Liver (tissue), 9 donors: ENCODE results near the gene SPTLC1. TPM values are rescaled to one million over a fixed set of nuclear protein-coding genes. Genes with fewer than 3 reads are reported as not detected.

Experiments used
- DNase-seq: peaks from one replicate; pipeline ENCODE4 v3.0.0-alpha.2; 2017; ENCODE audit warnings: low spot score
- H3K27ac ChIP-seq, 2 donors: one replicate each; pipeline ENCODE4 v1.7.0; 2013; ENCODE audit warnings: inconsistent platforms in 2 of 2, low read length in 2 of 2, control low read depth in 1 of 2, low read depth in 1 of 2, mild to moderate bottlenecking in 1 of 2
- H3K27me3 ChIP-seq, 4 donors: one replicate each; pipeline versions ENCODE4 v1.6.1 to v1.7.0; 2013; ENCODE audit warnings: low read length in 3 of 4, inconsistent platforms in 1 of 4, mild to moderate bottlenecking in 1 of 4, moderate library complexity in 1 of 4; ENCODE audit not compliant: control insufficient read depth in 4 of 4, insufficient read depth in 4 of 4
- H3K36me3 ChIP-seq, 4 donors: one replicate each; pipeline versions ENCODE4 v1.6.1 to v1.7.0; 2013; ENCODE audit warnings: low read length in 3 of 4, mild to moderate bottlenecking in 3 of 4, low read depth in 1 of 4, moderate library complexity in 1 of 4; ENCODE audit not compliant: control insufficient read depth in 4 of 4, insufficient read depth in 3 of 4
- H3K4me1 ChIP-seq, 4 donors: one replicate each; pipeline versions ENCODE4 v1.6.1 to v1.7.0; 2013; ENCODE audit warnings: low read length in 3 of 4, mild to moderate bottlenecking in 3 of 4, moderate library complexity in 1 of 4; ENCODE audit not compliant: control insufficient read depth in 4 of 4, insufficient read depth in 4 of 4
- H3K4me3 ChIP-seq, 3 donors: one replicate each; pipeline versions ENCODE4 v1.6.1 to v1.7.0; 2013; ENCODE audit warnings: low read length in 3 of 3, control low read depth in 1 of 3, low read depth in 1 of 3, mild to moderate bottlenecking in 1 of 3
- H3K9ac ChIP-seq, 2 donors: one replicate each; pipeline ENCODE4 v1.7.0; 2013; ENCODE audit warnings: low read length in 2 of 2, mild to moderate bottlenecking in 2 of 2, moderate library complexity in 2 of 2, control low read depth in 1 of 2, low read depth in 1 of 2
- H3K9me3 ChIP-seq, 4 donors: one replicate each; pipeline versions ENCODE4 v1.6.1 to v1.7.0; 2013; ENCODE audit warnings: low read length in 3 of 4; ENCODE audit not compliant: control insufficient read depth in 4 of 4
- EGR1 ChIP-seq, 2 donors: IDR thresholded peaks; 2 replicates each; pipeline ENCODE4 v1.6.1; 2016 to 2018; ENCODE audit warnings: antibody characterized with exemption in 2 of 2, low read depth in 2 of 2
- FOXA1 ChIP-seq: IDR thresholded peaks from 2 replicates; pipeline ENCODE4 v1.6.1; 2016; ENCODE audit warnings: antibody characterized with exemption
- FOXA2 ChIP-seq: IDR thresholded peaks from 2 replicates; pipeline ENCODE4 v1.6.1; 2016; ENCODE audit warnings: antibody characterized with exemption
- GABPA ChIP-seq, 2 donors: IDR thresholded peaks in 1 of 2; conservative IDR thresholded peaks in 1 of 2; 2 replicates each; pipeline ENCODE4 v1.6.1; 2016; ENCODE audit warnings: antibody characterized with exemption in 2 of 2, mild to moderate bottlenecking in 1 of 2, moderate library complexity in 1 of 2
- HNF4A ChIP-seq, 2 donors: conservative IDR thresholded peaks; 2 replicates each; pipeline ENCODE4 v1.6.1; 2016; ENCODE audit warnings: antibody characterized with exemption in 2 of 2, mild to moderate bottlenecking in 2 of 2
- HNF4G ChIP-seq: IDR thresholded peaks from 2 replicates; pipeline ENCODE4 v1.6.1; 2016; ENCODE audit warnings: antibody characterized with exemption
- JUND ChIP-seq, 2 donors: IDR thresholded peaks; 2 replicates each; pipeline ENCODE4 v1.6.1; 2016; ENCODE audit warnings: antibody characterized with exemption in 2 of 2
- MAX ChIP-seq: IDR thresholded peaks from 2 replicates; pipeline ENCODE4 v1.6.1; 2016; ENCODE audit warnings: antibody characterized with exemption
- NR2F2 ChIP-seq: IDR thresholded peaks from 2 replicates; pipeline ENCODE4 v1.6.1; 2016; ENCODE audit warnings: antibody characterized with exemption
- RAD21 ChIP-seq, 2 donors: IDR thresholded peaks; 2 replicates each; pipeline ENCODE4 v1.6.1; 2016; ENCODE audit warnings: antibody characterized with exemption in 2 of 2, mild to moderate bottlenecking in 2 of 2
- RXRA ChIP-seq, 2 donors: IDR thresholded peaks; 2 replicates each; pipeline ENCODE4 v1.6.1; 2017 to 2018; ENCODE audit warnings: antibody characterized with exemption in 2 of 2, mild to moderate bottlenecking in 1 of 2
- SP1 ChIP-seq: IDR thresholded peaks from 2 replicates; pipeline ENCODE4 v1.6.1; 2018; ENCODE audit warnings: antibody characterized with exemption, mild to moderate bottlenecking
- TAF1 ChIP-seq: conservative IDR thresholded peaks from 2 replicates; pipeline ENCODE4 v1.6.1; 2016; ENCODE audit warnings: antibody characterized with exemption, mild to moderate bottlenecking
- YY1 ChIP-seq: IDR thresholded peaks from 2 replicates; pipeline ENCODE4 v1.6.1; 2016; ENCODE audit warnings: antibody characterized with exemption, mild to moderate bottlenecking
- ZBTB33 ChIP-seq: IDR thresholded peaks from 2 replicates; pipeline ENCODE4 v1.6.1; 2016; ENCODE audit warnings: antibody characterized with exemption
- WGBS: extraction: QIAGEN DNeasy Blood & Tissue Kit; methylation state at CpG from one replicate; pipeline ENCODE4 v1.1.7; 2013; 5-methylcytosine and 5-hydroxymethylcytosine counted together
- polyA plus RNA-seq, 2 donors: library from polyadenylated mRNA; stranded (reverse) in 1 of 2; unstranded in 1 of 2; fragments of 200-250 nt in 1 of 2; fragments of >200 nt in 1 of 2; fragmentation: Nextera tagmentation in 1 of 2; extraction: Ambion mirVana in 1 of 2; gene quantifications; one replicate each; pipeline versions ENCODE4 v1.2.1 to v1.2.3, GENCODE V29; 2013 to 2015
- total RNA-seq, 2 donors: library from RNA; depleted of rRNA; stranded (reverse); fragments of >200 nt; gene quantifications; one replicate each; pipeline ENCODE4 v1.2.3, GENCODE V29; 2014
- TF ChIP-seq, protein P1 (sequence below): IDR thresholded peaks from 2 replicates; pipeline ENCODE4 v1.6.1; 2016; ENCODE audit warnings: antibody characterized with exemption
- TF ChIP-seq, protein P2 (sequence below): IDR thresholded peaks from 2 replicates; pipeline ENCODE4 v1.6.1; 2016; ENCODE audit warnings: antibody characterized with exemption, mild to moderate bottlenecking
- TF ChIP-seq, protein P3 (sequence below): fragments of 150-350 bp; IDR thresholded peaks from 2 replicates; pipeline ENCODE4 v1.5.1; 2017; ENCODE audit warnings: improper control_type of control experiment, low read depth, low read length; ENCODE audit not compliant: missing input control
- donor health status: healthy.
- donor health status: healthy.
- donor health status: healthy.
- donor health status: healthy.
- donor health status: healthy.

The SPTLC1 gene
- total and polyA plus RNA-seq, 4 donors: 9.9 to 38.0 (median 19.8) TPM

GRCh38 chr9:92100237-92100911 is 14.8 kb downstream of the SPTLC1 start:
- H3K27ac ChIP-seq: no peak overlapping the region
- over 99% methylated on average over 5 of the region's 5 CpGs for WGBS
- H3K4me3 ChIP-seq: no peak overlapping the region
- no peaks in the 10 kb centered on the region for H3K9me3 ChIP-seq
- no peaks in the 10 kb centered on the region for H3K27me3 ChIP-seq
- TF ChIP-seq RXRA (IDR thresholded peaks at IDR 0.05) (no peak), GABPA (IDR thresholded peaks at IDR 0.05 in 1 of 2, conservative IDR thresholded peaks at IDR 0.05 in 1 of 2) (no peak), YY1 (no peak), HNF4A (conservative IDR thresholded peaks at IDR 0.05) (no peak), SP1 (no peak), JUND (IDR thresholded peaks at IDR 0.05) (no peak), FOXA2 (no peak), ZBTB33 (no peak), FOXA1 (no peak), EGR1 (IDR thresholded peaks at IDR 0.05; ENCODE audit: low read depth in 2 of 2) (no peak), TAF1 (no peak), RAD21 (IDR thresholded peaks at IDR 0.05) (no peak), MAX (no peak), NR2F2 (no peak), HNF4G (no peak)
- TF ChIP-seq, protein P1, sequence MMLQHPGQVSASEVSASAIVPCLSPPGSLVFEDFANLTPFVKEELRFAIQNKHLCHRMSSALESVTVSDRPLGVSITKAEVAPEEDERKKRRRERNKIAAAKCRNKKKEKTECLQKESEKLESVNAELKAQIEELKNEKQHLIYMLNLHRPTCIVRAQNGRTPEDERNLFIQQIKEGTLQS: no peak
- TF ChIP-seq, protein P2, sequence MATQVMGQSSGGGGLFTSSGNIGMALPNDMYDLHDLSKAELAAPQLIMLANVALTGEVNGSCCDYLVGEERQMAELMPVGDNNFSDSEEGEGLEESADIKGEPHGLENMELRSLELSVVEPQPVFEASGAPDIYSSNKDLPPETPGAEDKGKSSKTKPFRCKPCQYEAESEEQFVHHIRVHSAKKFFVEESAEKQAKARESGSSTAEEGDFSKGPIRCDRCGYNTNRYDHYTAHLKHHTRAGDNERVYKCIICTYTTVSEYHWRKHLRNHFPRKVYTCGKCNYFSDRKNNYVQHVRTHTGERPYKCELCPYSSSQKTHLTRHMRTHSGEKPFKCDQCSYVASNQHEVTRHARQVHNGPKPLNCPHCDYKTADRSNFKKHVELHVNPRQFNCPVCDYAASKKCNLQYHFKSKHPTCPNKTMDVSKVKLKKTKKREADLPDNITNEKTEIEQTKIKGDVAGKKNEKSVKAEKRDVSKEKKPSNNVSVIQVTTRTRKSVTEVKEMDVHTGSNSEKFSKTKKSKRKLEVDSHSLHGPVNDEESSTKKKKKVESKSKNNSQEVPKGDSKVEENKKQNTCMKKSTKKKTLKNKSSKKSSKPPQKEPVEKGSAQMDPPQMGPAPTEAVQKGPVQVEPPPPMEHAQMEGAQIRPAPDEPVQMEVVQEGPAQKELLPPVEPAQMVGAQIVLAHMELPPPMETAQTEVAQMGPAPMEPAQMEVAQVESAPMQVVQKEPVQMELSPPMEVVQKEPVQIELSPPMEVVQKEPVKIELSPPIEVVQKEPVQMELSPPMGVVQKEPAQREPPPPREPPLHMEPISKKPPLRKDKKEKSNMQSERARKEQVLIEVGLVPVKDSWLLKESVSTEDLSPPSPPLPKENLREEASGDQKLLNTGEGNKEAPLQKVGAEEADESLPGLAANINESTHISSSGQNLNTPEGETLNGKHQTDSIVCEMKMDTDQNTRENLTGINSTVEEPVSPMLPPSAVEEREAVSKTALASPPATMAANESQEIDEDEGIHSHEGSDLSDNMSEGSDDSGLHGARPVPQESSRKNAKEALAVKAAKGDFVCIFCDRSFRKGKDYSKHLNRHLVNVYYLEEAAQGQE: no peak
- TF ChIP-seq, protein P3, sequence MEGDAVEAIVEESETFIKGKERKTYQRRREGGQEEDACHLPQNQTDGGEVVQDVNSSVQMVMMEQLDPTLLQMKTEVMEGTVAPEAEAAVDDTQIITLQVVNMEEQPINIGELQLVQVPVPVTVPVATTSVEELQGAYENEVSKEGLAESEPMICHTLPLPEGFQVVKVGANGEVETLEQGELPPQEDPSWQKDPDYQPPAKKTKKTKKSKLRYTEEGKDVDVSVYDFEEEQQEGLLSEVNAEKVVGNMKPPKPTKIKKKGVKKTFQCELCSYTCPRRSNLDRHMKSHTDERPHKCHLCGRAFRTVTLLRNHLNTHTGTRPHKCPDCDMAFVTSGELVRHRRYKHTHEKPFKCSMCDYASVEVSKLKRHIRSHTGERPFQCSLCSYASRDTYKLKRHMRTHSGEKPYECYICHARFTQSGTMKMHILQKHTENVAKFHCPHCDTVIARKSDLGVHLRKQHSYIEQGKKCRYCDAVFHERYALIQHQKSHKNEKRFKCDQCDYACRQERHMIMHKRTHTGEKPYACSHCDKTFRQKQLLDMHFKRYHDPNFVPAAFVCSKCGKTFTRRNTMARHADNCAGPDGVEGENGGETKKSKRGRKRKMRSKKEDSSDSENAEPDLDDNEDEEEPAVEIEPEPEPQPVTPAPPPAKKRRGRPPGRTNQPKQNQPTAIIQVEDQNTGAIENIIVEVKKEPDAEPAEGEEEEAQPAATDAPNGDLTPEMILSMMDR: no peak
- no peak overlapping the region for H3K9ac ChIP-seq
- peaks cover 0 to 3% (median 2%) of the 10 kb centered on the region in 4 donors for H3K36me3 ChIP-seq
- no peak for DNase-seq
- H3K4me1 ChIP-seq: peaks cover 0 to 1% (median 0%) of the 10 kb centered on the region in 4 donors
